Limb (tissue), 2 donors: ENCODE data around the gene HSD3B7.
A peak's percentile ranks its signal among the peaks of the same experiment; 100 is the strongest.

Experiments used
- DNase-seq, 2 donors: peaks; one replicate each; pipeline ENCODE4 v3.0.0-alpha.2; 2016; ENCODE audit errors: extremely low spot score in 2 of 2

The HSD3B7 gene

GRCh38 chr16:30956601-30957455, 28.2 kb upstream of the HSD3B7 start:
- peak in 1 of 2 donors; percentile 90 for DNase-seq

- peak; percentile 95 to 98 for DNase-seq
Measured at GRCh38 chr16:30957456-30958174, 27.4 kb upstream of the HSD3B7 start, which contains the start of gene SETD1A. SETD1A (plus strand) TSS chr16:30957754; CDS start chr16:30958732, 978 bp downstream.

- DNase-seq = peak in 1 of 2 donors; percentile 24
Measured at GRCh38 chr16:30958175-30959079, 26.6 kb upstream of the HSD3B7 start.

- DNase-seq = no peak
Measured at GRCh38 chr16:30961384-30961783, 23.6 kb upstream of the HSD3B7 start.

DNA sequence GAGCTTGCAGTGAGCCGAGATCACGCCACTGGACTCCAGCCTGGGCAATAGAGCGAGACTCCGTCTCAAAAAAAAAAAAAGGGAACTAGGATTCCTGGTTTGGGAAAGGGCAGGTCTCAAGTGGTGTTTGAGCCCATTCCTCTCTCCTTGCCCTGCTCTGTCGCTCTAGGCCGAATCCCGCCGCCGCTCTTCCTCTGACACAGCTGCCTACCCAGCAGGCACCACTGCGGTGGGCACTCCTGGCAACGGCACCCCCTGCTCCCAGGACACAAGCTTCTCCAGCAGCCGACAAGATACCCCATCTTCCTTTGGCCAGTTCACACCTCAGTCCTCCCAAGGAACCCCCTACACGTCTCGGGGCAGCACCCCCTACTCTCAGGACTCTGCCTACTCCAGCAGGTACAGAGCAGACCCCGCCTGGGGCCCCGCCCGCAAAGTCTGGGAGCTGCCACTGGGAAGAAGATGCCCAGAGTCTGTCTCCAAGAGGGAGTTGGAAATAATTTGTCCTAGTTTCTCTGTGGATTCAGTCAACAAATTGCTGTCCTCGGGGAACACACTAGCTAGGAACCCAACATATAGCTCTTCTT, 21.0 kb upstream of the HSD3B7 start:
- no peak for DNase-seq

DNA sequence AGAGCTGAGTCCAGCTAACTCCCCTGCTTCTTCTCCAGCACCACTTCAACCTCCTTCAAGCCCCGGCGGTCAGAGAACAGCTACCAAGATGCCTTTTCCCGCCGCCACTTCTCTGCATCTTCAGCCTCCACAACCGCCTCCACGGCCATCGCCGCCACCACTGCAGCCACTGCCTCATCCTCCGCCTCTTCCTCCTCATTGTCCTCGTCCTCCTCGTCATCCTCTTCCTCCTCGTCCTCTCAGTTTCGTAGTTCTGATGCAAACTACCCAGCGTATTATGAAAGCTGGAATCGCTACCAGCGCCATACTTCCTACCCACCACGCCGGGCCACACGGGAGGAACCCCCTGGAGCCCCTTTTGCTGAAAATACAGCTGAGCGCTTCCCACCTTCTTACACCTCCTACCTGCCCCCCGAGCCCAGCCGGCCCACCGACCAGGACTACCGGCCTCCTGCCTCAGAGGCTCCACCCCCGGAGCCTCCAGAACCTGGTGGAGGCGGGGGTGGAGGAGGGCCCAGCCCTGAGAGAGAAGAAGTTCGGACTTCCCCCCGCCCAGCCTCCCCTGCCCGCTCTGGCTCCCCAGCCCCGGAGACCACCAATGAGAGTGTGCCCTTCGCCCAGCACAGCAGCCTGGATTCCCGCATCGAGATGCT, 20.3 kb upstream of the HSD3B7 start:
- no peak for DNase-seq

GRCh38 chr16:30965436-30965835, 19.6 kb upstream of the HSD3B7 start:
- DNase-seq = no peak

- DNase-seq = no peak
Measured at GRCh38 chr16:30966033-30966619, 18.9 kb upstream of the HSD3B7 start.

- DNase-seq = no peak
Measured at GRCh38 chr16:30967795-30968194, 17.2 kb upstream of the HSD3B7 start.

DNA sequence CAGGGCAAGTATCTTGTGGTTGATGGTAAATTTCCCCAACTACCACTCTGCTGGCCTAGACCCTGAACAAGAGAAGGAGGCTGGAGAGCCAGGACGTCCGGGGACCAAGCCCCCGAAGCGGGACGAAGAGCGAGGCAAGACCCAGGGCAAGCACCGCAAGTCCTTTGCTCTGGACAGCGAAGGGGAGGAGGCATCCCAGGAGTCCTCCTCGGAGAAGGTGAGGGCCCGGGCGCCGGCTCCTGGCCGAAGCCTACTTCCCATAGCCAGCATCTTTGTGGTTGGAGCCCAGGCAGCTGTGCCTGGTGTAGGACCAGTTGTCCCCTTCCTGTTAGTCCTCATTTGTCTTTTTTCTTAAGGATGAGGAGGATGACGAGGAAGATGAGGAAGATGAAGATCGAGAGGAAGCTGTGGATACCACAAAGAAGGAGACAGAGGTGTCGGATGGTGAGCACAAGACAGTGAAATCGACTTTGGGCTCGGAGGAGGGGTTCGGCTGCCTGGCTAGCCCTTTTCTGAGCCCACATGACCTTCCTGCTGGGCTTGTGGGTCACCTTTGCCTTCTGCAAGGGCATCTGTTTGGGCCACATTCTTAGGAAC, 15.7 kb upstream of the HSD3B7 start:
- DNase-seq = no peak

DNA sequence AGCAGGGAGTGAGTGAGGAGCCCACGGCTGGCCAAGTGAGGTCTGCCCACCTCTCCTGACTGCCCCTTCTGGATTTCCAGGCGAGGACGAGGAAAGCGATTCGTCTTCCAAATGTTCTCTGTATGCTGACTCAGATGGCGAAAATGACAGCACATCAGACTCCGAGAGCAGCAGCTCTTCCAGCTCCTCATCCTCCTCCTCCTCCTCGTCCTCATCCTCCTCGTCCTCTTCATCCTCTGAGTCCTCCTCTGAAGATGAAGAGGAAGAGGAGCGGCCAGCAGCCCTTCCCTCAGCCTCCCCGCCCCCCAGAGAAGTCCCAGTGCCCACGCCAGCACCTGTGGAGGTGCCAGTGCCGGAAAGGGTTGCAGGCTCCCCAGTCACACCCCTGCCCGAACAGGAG, 13.7 kb upstream of the HSD3B7 start:
- no peak for DNase-seq

DNA sequence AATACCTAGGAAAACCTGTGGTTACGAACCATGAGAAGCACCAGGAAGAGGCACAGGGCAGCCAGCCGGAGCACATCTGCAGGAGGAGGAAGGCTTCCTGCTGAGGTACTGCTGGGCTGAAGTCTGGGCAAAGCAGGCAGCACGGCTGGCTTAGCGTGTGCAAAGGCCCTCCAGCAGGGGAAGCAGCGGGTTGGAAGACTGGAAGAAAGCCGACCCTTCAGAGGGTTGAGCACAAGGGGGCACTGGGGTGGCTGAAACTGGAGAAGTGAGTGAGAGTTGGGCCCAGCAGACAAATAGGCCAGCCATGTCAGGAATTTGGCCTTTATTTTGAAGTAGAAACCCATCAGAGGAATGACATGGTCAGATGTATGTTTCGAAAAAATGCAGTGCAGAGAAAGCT, 12.1 kb upstream of the HSD3B7 start:
- DNase-seq = no peak

DNA sequence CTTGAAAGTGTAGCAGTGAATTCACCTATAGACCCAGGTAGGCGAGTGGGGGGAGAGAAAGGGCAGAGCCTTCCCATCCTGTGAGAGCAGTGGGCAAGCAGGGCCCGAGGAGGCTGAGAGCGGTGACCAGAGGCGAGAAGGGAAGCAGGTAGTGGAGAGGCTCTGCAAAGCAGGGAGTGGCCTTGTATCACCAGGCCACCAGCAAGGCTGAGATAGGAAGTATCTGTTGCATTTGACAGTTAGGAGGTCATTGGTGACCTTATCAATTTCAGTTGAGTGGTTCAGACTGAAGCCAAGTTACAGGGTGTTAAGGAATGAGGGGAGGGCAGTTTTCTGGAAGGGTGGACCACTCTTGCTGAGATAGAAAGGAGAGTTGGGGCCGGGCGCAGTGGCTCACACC, 10.7 kb upstream of the HSD3B7 start:
- no peak for DNase-seq

- DNase-seq = no peak
Measured at GRCh38 chr16:30976486-30976885, 8.5 kb upstream of the HSD3B7 start.

DNA sequence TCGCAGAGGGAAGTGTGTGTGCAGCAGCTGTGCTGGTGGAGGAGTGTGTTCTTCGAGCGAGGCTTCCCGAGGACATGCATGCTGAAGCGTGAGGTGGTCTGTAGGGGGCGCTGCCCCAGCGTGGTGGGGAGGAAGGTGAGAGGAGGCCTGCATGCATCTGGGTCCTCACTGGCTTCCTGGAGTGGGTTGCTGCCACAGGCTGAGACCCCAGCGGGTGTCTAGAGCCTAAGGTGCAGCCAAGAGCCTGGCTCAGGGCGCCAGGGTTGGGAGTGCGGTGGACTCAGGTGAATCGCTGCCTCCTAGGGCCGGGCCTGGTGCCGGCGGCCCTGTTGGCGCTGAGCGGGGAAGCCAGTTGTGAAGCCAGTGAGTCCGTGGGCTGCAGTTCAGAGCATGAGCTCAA, 7.5 kb upstream of the HSD3B7 start:
- no peak for DNase-seq

DNA sequence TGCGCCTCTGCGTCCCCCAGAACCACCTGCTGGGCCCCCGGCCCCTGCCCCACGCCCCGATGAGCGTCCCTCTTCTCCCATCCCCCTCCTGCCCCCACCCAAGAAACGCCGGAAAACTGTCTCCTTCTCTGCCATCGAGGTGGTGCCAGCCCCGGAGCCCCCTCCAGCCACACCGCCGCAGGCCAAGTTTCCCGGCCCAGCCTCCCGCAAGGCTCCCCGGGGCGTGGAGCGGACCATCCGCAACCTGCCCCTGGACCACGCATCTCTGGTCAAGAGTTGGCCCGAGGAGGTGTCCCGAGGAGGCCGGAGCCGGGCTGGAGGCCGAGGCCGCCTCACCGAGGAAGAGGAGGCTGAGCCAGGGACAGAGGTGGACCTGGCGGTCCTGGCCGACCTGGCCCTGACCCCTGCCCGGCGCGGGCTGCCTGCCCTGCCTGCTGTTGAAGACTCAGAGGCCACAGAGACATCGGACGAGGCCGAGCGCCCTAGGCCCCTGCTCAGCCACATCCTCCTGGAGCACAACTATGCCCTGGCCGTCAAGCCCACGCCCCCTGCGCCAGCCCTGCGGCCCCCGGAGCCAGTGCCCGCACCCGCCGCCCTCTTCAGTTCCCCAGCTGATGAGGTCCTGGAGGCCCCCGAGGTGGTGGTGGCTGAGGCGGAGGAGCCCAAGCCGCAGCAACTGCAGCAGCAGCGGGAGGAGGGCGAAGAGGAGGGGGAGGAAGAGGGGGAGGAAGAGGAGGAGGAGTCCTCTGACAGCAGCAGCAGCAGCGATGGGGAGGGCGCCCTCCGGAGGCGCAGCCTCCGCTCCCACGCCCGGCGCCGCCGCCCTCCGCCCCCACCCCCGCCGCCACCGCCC, 5.6 kb upstream of the HSD3B7 start:
- no peak for DNase-seq

GRCh38 chr16:30980023-30980371, 5.0 kb upstream of the HSD3B7 start:
- DNase-seq = no peak

DNA sequence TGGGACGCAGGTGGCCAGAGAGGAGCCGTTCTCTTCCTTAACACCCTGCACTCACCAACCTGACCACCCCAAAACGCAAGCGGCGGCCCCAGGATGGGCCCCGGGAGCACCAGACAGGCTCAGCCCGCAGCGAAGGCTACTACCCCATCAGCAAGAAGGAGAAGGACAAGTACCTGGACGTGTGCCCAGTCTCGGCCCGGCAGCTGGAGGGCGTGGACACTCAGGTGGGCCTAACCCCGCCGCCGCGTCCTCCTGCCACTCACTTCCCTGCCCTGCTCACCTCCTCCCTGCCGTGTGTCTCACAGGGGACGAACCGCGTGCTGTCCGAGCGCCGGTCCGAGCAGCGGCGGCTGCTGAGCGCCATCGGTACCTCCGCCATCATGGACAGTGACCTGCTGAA, 4.6 kb upstream of the HSD3B7 start:
- no peak for DNase-seq

DNA sequence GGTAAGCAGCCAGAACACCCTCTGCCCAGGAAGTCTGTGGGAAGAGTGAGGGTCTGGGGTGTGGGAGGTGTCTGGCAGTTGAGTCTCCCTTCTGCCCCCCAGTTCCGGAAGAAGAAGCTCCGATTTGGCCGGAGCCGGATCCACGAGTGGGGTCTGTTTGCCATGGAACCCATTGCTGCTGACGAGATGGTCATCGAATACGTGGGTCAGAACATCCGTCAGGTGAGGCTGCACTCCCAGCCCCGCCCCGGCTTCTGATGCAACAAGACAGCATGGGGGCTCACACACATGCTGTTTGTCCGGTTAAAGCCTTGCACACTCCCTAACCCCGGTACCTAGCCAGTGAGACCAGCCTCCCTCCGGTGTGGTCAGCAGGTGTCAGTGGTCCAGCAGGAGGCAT, 4.0 kb upstream of the HSD3B7 start:
- no peak for DNase-seq
